ENCODE results near the gene FRAS1.

DNA sequence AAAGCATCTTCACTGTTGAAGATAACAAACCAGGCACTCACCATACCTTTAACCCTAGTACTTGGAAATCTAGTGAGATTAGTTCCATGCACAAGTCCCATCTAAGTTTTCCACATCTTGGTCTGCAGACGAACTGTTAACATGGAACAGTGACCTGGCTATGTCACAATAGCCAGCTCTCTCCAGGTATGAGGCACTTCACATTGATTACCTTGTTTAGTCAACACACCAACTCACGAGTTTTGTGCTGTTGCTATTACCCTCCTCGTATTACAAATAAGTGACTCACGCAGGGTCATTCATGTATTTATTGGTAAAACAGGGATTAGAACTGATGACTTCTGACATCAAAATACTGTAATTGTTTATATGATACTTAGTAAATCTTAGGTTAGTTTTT lies 36.4 kb upstream of the FRAS1 start:
- TF ChIP-seq, protein P1, sequence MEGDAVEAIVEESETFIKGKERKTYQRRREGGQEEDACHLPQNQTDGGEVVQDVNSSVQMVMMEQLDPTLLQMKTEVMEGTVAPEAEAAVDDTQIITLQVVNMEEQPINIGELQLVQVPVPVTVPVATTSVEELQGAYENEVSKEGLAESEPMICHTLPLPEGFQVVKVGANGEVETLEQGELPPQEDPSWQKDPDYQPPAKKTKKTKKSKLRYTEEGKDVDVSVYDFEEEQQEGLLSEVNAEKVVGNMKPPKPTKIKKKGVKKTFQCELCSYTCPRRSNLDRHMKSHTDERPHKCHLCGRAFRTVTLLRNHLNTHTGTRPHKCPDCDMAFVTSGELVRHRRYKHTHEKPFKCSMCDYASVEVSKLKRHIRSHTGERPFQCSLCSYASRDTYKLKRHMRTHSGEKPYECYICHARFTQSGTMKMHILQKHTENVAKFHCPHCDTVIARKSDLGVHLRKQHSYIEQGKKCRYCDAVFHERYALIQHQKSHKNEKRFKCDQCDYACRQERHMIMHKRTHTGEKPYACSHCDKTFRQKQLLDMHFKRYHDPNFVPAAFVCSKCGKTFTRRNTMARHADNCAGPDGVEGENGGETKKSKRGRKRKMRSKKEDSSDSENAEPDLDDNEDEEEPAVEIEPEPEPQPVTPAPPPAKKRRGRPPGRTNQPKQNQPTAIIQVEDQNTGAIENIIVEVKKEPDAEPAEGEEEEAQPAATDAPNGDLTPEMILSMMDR (IDR thresholded peaks at IDR 0.05) = no peak
- no peak for TF ChIP-seq POLR2A (IDR thresholded peaks at IDR 0.05)
